ENCODE results near the gene S100A3. TPM values are rescaled to one million over a fixed set of nuclear protein-coding genes. Genes with fewer than 3 reads are reported as not detected.

S100A3 gene
- total and polyA plus RNA-seq, 2 of the 13 experiments (the other 11 are each of a cell fraction or from before 2014, with no cell fraction given), result 2.5 to 4.5 TPM

DNA sequence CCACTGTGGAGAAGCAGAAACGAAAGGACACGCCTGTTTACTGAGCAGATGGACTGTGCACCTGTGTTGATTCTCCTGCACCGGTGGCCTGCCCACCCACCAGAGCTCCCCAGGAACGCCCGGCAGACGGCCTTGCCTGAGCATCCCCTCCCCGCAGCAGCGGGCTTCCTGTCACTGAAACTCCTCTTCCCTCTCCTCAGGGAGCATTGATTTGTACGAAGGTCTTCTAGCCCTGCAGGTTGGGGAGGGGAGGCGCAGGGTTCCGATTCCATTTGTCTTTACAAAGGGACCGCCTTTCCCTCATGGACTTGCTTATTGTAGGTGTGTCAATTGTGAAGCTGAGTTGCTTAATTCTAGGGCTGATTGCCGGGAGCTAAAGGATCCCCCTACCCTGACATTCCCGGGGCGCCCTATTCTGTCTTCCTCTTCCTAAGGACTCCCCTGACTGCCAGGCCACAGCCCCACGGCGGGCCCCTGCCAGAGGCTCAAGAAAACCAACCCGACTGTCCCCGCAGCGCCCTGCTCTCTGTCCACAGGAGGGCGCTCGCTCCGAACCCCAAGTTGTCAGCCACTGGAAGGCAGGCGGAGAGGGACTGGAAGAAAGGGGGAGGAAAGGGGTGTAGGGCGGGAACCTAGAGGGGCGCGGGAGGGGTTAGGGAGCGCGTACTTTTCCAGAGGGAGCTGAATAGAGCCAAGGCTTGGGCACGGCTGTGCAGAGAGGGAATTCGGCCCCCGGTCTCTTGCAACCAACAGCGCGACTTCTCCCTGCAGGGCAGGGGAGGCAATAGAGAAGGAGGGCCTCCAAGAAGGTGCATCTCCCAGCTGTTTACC, 16.1 kb downstream of the S100A3 start (continued):
- TF ChIP-seq MYC (CRISPR knock-in tag; IDR thresholded peaks at IDR 0.05; ENCODE audit: borderline replicate concordance) (peak; percentile 32; the same call in 1 of the 2 replicates), MTA1 (CRISPR knock-in tag; IDR thresholded peaks at IDR 0.05; ENCODE audit: borderline replicate concordance) (peak; percentile 70; the same call in 1 of the 2 replicates), ZNF672 (CRISPR knock-in tag; IDR thresholded peaks at IDR 0.05) (no peak), RXRB (CRISPR knock-in tag; IDR thresholded peaks at IDR 0.05; ENCODE audit: borderline replicate concordance) (peak; percentile 28; the same call in 1 of the 2 replicates), ZNF878 (CRISPR knock-in tag; IDR thresholded peaks at IDR 0.05) (peak; percentile 17; the same call in 1 of the 2 replicates), SALL1 (CRISPR knock-in tag; IDR thresholded peaks at IDR 0.05) (peak; percentile 24; the same call in 1 of the 2 replicates), NAIF1 (CRISPR knock-in tag; IDR thresholded peaks at IDR 0.05; ENCODE audit: borderline replicate concordance) (no peak), KAT7 (CRISPR knock-in tag; IDR thresholded peaks at IDR 0.05; ENCODE audit: borderline replicate concordance) (peak; percentile 47; the same call in 1 of the 2 replicates), PITX1 (CRISPR knock-in tag; IDR thresholded peaks at IDR 0.05) (0 out of 2 replicates have a peak, but pooled peaks have one; percentile 24), RBM39 (IDR thresholded peaks at IDR 0.05; ENCODE audit: low read depth, low read length, poor library complexity, severe bottlenecking) (peak; percentile 57), TEAD3 (CRISPR knock-in tag; optimal IDR thresholded peaks at IDR 0.05; ENCODE audit: borderline replicate concordance) (peak; percentile 21), ZNF614 (CRISPR knock-in tag; IDR thresholded peaks at IDR 0.05; ENCODE audit: borderline replicate concordance) (peak; percentile 33; the same call in 1 of the 2 replicates), TBP (CRISPR knock-in tag; IDR thresholded peaks at IDR 0.05) (0 out of 2 replicates have a peak, but pooled peaks have one; percentile 14), HDAC2 (CRISPR knock-in tag; IDR thresholded peaks at IDR 0.05) (peak; percentile 78), PHF8 (CRISPR knock-in tag; IDR thresholded peaks at IDR 0.05) (peak; percentile 42; the same call in 1 of the 2 replicates), LCORL (IDR thresholded peaks at IDR 0.05) (no peak), LCORL (CRISPR knock-in tag; IDR thresholded peaks at IDR 0.05) (peak; percentile 50), ZNF292 (CRISPR knock-in tag; IDR thresholded peaks at IDR 0.05; ENCODE audit: borderline replicate concordance, low read depth) (peak; percentile 59; the same call in 1 of the 2 replicates)
- TF ChIP-seq, protein P1, sequence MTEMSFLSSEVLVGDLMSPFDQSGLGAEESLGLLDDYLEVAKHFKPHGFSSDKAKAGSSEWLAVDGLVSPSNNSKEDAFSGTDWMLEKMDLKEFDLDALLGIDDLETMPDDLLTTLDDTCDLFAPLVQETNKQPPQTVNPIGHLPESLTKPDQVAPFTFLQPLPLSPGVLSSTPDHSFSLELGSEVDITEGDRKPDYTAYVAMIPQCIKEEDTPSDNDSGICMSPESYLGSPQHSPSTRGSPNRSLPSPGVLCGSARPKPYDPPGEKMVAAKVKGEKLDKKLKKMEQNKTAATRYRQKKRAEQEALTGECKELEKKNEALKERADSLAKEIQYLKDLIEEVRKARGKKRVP (CRISPR knock-in tag; IDR thresholded peaks at IDR 0.05), result 0 out of 4 replicates have a peak, but pooled peaks of 1 of the 2 experiments have one; percentile 30
- TF ChIP-seq, protein P2, sequence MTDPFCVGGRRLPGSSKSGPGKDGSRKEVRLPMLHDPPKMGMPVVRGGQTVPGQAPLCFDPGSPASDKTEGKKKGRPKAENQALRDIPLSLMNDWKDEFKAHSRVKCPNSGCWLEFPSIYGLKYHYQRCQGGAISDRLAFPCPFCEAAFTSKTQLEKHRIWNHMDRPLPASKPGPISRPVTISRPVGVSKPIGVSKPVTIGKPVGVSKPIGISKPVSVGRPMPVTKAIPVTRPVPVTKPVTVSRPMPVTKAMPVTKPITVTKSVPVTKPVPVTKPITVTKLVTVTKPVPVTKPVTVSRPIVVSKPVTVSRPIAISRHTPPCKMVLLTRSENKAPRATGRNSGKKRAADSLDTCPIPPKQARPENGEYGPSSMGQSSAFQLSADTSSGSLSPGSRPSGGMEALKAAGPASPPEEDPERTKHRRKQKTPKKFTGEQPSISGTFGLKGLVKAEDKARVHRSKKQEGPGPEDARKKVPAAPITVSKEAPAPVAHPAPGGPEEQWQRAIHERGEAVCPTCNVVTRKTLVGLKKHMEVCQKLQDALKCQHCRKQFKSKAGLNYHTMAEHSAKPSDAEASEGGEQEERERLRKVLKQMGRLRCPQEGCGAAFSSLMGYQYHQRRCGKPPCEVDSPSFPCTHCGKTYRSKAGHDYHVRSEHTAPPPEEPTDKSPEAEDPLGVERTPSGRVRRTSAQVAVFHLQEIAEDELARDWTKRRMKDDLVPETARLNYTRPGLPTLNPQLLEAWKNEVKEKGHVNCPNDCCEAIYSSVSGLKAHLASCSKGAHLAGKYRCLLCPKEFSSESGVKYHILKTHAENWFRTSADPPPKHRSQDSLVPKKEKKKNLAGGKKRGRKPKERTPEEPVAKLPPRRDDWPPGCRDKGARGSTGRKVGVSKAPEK (CRISPR knock-in tag; IDR thresholded peaks at IDR 0.05; ENCODE audit: borderline replicate concordance), result no peak
- TF ChIP-seq, protein P3, sequence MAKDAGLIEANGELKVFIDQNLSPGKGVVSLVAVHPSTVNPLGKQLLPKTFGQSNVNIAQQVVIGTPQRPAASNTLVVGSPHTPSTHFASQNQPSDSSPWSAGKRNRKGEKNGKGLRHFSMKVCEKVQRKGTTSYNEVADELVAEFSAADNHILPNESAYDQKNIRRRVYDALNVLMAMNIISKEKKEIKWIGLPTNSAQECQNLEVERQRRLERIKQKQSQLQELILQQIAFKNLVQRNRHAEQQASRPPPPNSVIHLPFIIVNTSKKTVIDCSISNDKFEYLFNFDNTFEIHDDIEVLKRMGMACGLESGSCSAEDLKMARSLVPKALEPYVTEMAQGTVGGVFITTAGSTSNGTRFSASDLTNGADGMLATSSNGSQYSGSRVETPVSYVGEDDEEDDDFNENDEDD (CRISPR knock-in tag; IDR thresholded peaks at IDR 0.05; ENCODE audit: borderline replicate concordance), result 0 out of 2 replicates have a peak, but pooled peaks have one; percentile 0
- TF ChIP-seq, protein P4, sequence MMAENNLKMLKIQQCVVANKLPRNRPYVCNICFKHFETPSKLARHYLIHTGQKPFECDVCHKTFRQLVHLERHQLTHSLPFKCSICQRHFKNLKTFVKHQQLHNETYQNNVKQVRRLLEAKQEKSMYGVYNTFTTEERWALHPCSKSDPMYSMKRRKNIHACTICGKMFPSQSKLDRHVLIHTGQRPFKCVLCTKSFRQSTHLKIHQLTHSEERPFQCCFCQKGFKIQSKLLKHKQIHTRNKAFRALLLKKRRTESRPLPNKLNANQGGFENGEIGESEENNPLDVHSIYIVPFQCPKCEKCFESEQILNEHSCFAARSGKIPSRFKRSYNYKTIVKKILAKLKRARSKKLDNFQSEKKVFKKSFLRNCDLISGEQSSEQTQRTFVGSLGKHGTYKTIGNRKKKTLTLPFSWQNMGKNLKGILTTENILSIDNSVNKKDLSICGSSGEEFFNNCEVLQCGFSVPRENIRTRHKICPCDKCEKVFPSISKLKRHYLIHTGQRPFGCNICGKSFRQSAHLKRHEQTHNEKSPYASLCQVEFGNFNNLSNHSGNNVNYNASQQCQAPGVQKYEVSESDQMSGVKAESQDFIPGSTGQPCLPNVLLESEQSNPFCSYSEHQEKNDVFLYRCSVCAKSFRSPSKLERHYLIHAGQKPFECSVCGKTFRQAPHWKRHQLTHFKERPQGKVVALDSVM (CRISPR knock-in tag; IDR thresholded peaks at IDR 0.05), result peak; percentile 54; the same call in 1 of the 2 replicates

Measured in HepG2 (cell line).